ENCODE measurements around the gene TMPRSS13.
"Not testable (repeated sequence)": the region's sequence is repeated elsewhere in the genome, so short reads cannot be mapped to it uniquely, and the experiment has no call there.

Gene TMPRSS13

GRCh38 chr11:117929142-117929915 is at the start of gene TMPRSS13:
Gene TMPRSS13 (minus strand): TSS chr11:117929402. CDS start chr11:117929307, 95 bp downstream.
- no peak for DNase-seq

DNA sequence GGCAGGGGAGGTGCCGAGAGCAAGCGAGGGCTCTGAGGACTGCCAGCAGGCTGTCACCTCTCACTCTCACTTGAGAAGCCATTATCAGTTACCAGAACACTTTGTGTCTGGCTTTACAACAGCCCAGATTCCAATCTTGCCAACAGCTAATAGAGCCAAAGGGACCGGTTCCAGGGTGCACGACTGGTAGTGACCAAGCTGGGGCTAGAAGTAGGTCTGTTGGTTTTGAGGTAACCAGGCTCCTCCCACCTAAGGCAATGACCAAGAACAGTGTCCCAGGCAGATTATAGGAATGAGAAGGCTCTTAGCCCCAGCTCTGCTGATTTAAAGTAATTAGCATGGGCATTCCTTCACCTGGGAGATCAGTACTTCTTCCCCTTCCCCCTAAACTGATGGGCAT is 49.8 kb upstream of the TMPRSS13 start:
- DNase-seq, result no peak

DNA sequence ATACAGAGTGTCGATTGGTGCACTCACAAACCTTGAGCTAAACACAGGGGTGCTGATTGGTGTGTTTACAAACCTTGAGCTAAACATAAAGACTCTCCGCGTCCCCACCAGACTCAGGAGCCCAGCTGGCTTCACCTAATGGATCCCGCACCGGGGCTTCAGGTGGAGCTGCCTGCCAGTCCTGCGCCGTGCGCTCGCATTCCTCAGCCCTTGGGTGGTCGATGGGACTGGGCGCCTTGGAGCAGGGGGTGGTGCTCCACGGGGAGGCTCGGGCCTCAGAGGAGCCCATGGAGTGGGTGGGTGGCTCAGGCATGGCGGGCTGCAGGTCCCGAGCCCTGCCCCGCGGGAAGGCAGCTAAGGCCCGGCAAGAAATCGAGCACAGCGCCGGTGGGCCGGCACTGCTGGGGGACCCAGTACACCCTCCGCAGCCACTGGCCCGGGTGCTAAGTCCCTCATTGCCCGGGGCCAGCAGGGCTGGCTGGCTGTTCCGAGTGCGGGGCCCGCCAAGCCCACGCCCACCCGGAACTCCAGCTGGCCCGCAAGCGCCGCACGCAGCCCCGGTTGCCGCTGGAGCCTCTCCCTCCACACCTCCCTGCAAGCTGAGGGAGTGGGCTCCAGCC is 49.2 kb upstream of the TMPRSS13 start:
- not testable (repeated sequence) for DNase-seq

DNA sequence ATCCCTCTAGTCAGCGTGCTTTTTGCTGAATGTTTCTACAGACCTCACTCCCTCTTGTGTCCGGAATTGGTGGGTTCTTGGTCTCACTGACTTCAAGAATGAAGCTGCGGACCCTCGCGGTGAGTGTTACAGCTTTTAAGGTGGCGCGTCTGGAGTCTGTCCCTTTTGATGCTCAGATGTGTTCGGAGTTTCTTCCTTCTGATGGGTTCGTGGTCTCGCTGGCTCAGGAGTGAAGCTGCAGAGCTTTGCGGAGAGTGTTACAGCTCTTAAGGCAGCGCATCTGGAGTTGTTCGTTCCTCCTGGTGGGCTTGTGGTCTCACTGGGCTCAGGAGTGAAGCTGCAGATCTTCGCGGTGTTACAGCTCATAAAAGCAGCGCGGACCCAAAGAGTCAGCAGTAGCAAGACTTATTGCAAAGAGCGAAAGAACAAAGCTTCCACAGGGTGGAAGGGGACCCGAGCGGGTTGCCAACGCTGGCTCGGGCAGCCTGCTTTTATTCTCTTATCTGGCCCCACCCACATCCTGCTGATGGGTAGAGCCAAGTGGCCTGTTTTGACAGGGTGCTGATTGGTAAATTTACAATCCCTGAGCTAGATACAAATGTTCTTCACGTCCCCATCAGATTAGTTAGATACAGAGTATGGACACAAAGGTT is 48.5 kb upstream of the TMPRSS13 start:
- DNase-seq, result not testable (repeated sequence)

DNA sequence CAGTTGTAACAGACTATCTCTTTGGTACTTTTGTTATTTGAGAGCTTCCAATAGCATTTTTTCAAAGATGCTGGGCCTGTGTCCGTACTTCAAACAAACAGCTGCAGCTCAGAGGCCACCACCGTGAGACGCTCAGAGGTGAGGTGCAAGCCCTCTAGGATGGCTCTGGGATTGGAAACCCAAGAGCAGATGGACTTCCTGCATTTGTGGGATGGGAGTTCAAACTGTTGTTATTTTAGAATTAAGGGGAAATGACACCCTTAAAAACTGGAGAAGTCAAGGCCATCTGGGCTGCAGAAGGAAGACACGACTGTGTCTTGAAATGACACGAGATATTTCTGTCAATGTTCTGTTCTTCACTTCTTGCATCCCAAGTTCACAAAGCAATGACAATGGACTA is 47.8 kb upstream of the TMPRSS13 start:
- no peak for DNase-seq

GRCh38 chr11:117976445-117976844 is 47.2 kb upstream of the TMPRSS13 start:
- DNase-seq, result no peak

DNA sequence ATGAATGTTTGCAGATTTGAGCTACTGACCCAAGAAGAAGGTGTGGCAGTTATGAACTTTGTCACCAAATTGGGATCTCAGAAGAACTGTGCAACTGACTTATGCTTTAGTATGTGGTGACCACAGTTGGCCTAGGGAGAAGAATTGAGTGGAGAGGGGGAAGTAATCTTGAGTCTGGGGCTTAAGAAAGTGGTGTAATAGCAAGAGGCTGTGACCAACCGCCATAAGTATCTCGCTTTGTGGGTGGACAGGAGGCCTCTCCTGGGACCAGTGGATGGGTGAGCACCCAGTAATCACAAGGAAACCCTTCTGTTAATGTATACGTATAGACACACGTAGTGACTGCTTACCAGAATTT is 44.3 kb upstream of the TMPRSS13 start:
- DNase-seq, result no peak

GRCh38 chr11:117972629-117973502 is 43.7 kb upstream of the TMPRSS13 start:
- DNase-seq, result no peak

GRCh38 chr11:117972044-117972443 is 42.8 kb upstream of the TMPRSS13 start:
- no peak for DNase-seq

DNA sequence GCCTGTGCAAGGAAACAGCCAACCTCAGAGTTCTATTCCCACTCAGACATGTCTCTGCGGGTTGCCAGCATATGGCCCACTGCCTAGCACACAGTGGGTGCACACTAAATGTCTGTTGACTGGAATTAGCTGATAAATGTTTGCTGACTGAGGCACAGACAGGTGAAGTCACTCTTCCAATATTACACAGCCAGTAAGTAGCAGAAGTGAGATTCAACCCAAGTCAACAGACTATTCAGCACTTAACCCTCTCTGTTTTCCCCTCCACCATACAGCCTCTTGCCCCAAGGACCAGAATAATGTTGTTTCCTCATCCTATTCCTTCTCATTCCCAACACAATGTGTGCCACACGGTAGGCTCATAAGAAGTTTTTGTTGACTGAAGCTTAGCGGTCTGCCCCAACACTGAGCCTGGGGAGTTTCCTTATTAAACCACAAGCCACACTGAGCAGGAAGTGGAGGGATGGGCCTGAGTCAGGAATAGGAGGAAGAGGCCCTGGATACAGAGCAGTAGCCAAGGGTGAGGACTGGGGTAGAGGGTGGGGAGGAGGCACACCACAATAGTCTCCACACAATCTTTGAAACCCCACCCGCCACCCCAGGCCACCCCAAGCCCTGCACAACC is 41.3 kb upstream of the TMPRSS13 start:
- peak; percentile 58 for DNase-seq

DNA sequence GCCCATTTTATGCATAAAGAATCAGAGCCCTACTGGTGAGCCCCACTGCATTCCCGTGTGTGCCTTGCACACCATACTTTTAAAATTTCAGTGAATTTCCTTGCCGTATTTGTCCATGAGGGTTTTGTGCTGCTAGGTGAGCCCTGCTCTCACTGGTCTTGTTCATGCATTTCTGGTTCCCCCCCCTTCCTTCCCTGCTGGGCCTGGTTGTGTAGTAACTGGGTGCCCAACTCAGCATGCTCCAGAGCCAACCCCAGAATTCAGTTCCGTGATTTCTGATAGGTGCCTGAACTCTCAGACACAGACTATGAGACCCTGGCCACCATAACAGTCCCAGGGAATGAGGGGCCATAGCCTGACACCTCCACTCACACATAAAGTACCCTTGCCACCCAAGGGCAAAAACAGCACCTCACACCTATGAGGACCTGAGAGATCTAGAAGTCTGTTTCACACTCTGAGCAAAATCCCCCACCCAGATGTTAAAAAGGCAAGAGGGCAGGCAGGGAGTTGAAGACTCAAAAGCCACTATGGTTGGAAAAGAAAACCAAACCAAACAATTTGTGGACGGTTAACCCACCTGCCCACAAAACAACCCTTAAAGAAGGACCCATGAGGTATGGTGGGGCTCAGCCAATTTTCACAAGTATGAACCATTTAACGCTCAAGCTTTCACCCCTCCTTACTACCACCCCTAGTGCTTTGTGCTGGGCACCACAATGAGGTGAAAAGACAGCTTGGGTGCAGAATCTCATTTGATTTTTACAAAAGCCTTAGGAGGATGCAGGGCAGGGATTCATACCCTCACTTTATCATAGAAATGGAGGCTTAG is 40.2 kb upstream of the TMPRSS13 start:
- DNase-seq, result no peak

- no peak for DNase-seq
These were observed 37.7 kb upstream of the TMPRSS13 start for GRCh38 chr11:117966908-117967307.

- DNase-seq, result no peak
These were observed 33.6 kb upstream of the TMPRSS13 start for GRCh38 chr11:117962826-117963225.

- no peak for DNase-seq
These were observed 32.7 kb upstream of the TMPRSS13 start for GRCh38 chr11:117961896-117962295.

DNA sequence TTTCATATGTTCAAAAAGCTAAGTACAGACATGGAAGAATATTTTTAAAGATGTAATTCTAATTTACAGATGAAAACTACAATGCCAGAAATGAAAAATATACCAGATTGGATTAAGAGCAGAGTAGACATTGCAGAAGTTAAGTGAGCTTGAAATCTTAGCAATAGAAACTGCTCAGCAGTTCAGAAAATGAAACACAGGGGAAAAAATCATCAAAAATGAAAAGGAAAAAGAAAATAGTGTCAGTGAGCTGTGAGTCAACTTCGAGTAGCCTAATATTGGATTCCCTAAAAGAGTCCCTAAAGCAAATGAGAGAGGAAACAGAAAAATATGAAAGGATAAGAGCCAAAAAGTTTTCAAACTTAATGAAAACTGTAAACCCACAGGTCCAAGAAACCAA is 31.2 kb upstream of the TMPRSS13 start:
- no peak for DNase-seq

GRCh38 chr11:117959438-117960149 is 30.4 kb upstream of the TMPRSS13 start:
- no peak for DNase-seq

DNA sequence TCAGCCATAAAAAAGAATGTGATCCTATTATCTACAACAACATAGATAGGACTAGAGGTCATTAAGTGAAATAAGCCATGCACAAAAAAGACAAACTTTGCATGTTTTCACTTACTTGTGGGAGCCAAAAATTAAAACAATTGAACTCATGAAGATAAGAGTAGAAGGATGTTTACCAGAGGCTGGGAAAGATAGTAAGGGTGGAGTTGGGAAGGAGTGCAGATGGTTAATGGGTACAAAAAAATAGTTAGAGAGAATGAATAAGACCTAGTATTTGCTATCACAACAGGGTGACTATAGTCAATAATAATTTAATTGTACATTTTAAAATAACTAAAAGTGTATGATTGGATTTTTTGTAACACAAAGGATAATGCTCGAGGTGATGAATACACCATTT is 29.7 kb upstream of the TMPRSS13 start:
- no peak for DNase-seq

GRCh38 chr11:117953024-117953671 is 23.9 kb upstream of the TMPRSS13 start:
- DNase-seq, result no peak

DNA sequence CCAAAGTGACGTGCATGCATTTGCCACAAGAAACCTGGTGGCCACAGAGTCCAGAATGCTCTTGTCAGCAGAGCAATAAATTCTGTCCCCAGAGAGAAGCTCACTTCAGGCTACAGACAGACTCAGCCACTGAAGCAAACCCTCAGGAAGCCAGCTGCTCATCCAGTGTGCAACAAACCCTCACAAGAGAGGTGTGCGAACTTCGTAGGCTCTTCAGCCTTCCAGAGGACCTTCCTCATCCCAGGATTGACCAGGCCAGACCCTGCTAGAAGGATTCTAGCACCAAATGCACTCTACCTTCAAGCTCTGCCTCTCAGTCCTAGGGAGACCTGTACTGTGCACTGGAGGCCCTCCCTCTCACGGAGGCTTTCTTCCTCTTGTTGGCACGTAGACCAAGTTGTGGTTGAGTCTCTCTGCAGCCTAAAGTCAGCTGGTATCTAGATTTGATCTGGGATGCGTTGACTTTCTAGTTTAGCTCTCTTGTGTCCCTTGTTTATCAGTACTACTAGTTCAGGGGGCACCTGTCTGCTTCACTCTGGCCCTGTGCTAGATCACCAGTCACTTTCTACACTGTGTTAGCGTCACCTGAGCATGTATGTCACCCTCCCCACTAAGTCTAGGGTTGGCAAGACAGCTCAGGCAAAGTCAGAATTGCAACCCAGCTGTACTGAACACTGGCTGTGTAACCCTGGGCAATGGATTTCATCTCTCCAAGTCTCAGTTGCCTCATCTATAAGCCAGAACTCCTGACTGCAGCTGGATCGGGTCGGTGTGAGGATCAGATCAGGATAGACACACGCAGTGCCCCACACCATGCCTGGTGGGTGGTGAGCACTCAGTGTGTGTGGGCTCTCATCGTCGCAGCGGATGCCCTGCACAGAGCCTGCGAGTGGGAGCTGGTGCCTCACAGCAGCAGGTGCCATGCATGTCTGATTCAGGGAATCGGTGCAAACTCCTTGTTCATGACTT is 22.1 kb upstream of the TMPRSS13 start:
- peak; percentile 21 for DNase-seq
